GM23338 (cell line): ENCODE measurements around the gene SPIRE2. TPM values are rescaled to one million over a fixed set of nuclear protein-coding genes. Genes with fewer than 3 reads are reported as not detected.

Source experiments
- ATAC-seq: fragments of 200-7000 bp; cut with Tn5 transposase; 3 replicates; pipeline ENCODE4 v1.9.1; 2020
- DNase-seq: peaks from one replicate; pipeline ENCODE4 v3.0.0-alpha.2; 2015; ENCODE audit warnings: low spot score
- H2AFZ ChIP-seq: fragments of 200-600 bp; sonication (generic); 2 replicates; pipeline ENCODE4 v1.8.0; 2016; ENCODE audit warnings: antibody characterized with exemption, mild to moderate bottlenecking, moderate library complexity
- H3F3A ChIP-seq: fragments of 200-600 bp; sonication (generic); replicated peaks from 2 replicates; pipeline ENCODE4 v1.8.0; 2017; ENCODE audit warnings: antibody characterized with exemption, mixed run types, low read depth
- H3K27ac ChIP-seq: fragments of 200-600 bp; sonication (generic); 2 replicates; pipeline ENCODE4 v1.6.1; 2016; ENCODE audit warnings: low read depth
- H3K27me3 ChIP-seq: fragments of 200-600 bp; sonication (generic); 2 replicates; pipeline ENCODE4 v1.8.0; 2016; ENCODE audit warnings: mild to moderate bottlenecking, mixed run types, moderate library complexity; ENCODE audit not compliant: insufficient read depth
- H3K36me3 ChIP-seq: fragments of 200-600 bp; sonication (generic); 2 replicates; pipeline ENCODE4 v1.8.0; 2016; ENCODE audit warnings: mild to moderate bottlenecking; ENCODE audit not compliant: insufficient read depth
- H3K4me1 ChIP-seq: fragments of 200-600 bp; sonication (generic); 2 replicates; pipeline ENCODE4 v1.8.0; 2016; ENCODE audit warnings: mild to moderate bottlenecking, moderate library complexity; ENCODE audit not compliant: insufficient read depth
- H3K4me2 ChIP-seq: fragments of 200-600 bp; sonication (generic); 2 replicates; pipeline ENCODE4 v1.7.1; 2017; ENCODE audit warnings: mixed run types
- H3K4me3 ChIP-seq: fragments of 200-600 bp; sonication (generic); 2 replicates; pipeline ENCODE4 v1.6.1; 2016; ENCODE audit warnings: mixed run types
- H3K79me2 ChIP-seq: fragments of 200-600 bp; sonication (generic); replicated peaks from 2 replicates; pipeline ENCODE4 v1.8.0; 2017; ENCODE audit warnings: mild to moderate bottlenecking; ENCODE audit not compliant: insufficient read depth
- H3K9me2 ChIP-seq: fragments of 200-600 bp; sonication (generic); 2 replicates; pipeline ENCODE4 v1.8.0; 2017; ENCODE audit not compliant: insufficient read depth
- H4K20me1 ChIP-seq: fragments of 200-600 bp; sonication (generic); replicated peaks from 2 replicates; pipeline ENCODE4 v1.8.0; 2017; ENCODE audit warnings: mild to moderate bottlenecking; ENCODE audit not compliant: insufficient read depth
- H3K27ac Mint-ChIP-seq: 2 replicates; pipeline ENCODE4 v1.8.0; 2020; ENCODE audit warnings: inconsistent platforms, mild to moderate bottlenecking, moderate library complexity, mixed read lengths
- H3K27me3 Mint-ChIP-seq: 3 replicates; pipeline ENCODE4 v1.8.0; 2022; ENCODE audit warnings: low read depth, mild to moderate bottlenecking, moderate library complexity, mixed read lengths, inconsistent platforms; ENCODE audit not compliant: insufficient read depth, poor library complexity
- H3K36me3 Mint-ChIP-seq: 3 replicates; pipeline ENCODE4 v1.8.0; 2021; ENCODE audit warnings: low read depth, mild to moderate bottlenecking, inconsistent platforms, moderate library complexity, mixed read lengths
- H3K4me1 Mint-ChIP-seq: 3 replicates; pipeline ENCODE4 v1.8.0; 2020; ENCODE audit warnings: mild to moderate bottlenecking, inconsistent platforms, mixed read lengths
- H3K4me3 Mint-ChIP-seq: 3 replicates; pipeline ENCODE4 v1.8.0; 2021; ENCODE audit warnings: moderate library complexity, mild to moderate bottlenecking, inconsistent platforms, mixed read lengths
- H3K9me3 Mint-ChIP-seq: 3 replicates; pipeline ENCODE4 v1.8.0; 2020; ENCODE audit warnings: moderate library complexity, mild to moderate bottlenecking, inconsistent platforms, mixed read lengths
- EZH2 ChIP-seq: fragments of 200-600 bp; sonication (generic); IDR thresholded peaks from one replicate; pipeline ENCODE4 v1.8.0; 2017; ENCODE audit warnings: antibody characterized with exemption, mild to moderate bottlenecking, low read depth; ENCODE audit not compliant: unreplicated experiment
- EZH2phosphoT487 ChIP-seq: fragments of 200-600 bp; sonication (generic); IDR thresholded peaks from one replicate; pipeline ENCODE4 v1.8.1; 2018; ENCODE audit warnings: antibody characterized with exemption; ENCODE audit not compliant: unreplicated experiment
- JUNB ChIP-seq: IDR thresholded peaks from one replicate; pipeline ENCODE4 v1.6.1; 2016; ENCODE audit warnings: antibody characterized with exemption; ENCODE audit not compliant: unreplicated experiment
- POLR2AphosphoS5 ChIP-seq: IDR thresholded peaks from 2 replicates; pipeline ENCODE4 v1.6.1; 2016; ENCODE audit warnings: antibody characterized with exemption, low read depth
- STAT1 ChIP-seq: IDR thresholded peaks from one replicate; pipeline ENCODE4 v1.6.1; 2016; ENCODE audit warnings: antibody characterized with exemption; ENCODE audit not compliant: unreplicated experiment
- ZNF331 ChIP-seq: fragments of 250-450 bp; sonication (Bioruptor Pico); IDR thresholded peaks from 2 replicates; pipeline ENCODE4 v1.5.0; 2020; ENCODE audit warnings: low read depth, mild to moderate bottlenecking, moderate library complexity
- polyA plus RNA-seq: library from polyadenylated mRNA; unstranded; fragments of >200 nt; fragmentation: Nextera tagmentation; extraction: Ambion mirVana; gene quantifications from 2 replicates; pipeline ENCODE4 v1.2.1, GENCODE V29; 2016
- total RNA-seq: library from RNA; depleted of rRNA; stranded (reverse); fragments of >200 nt; shearing (Covaris generic); gene quantifications from 2 replicates; pipeline ENCODE4 v1.2.3, GENCODE V29; 2014
- TF ChIP-seq, protein P1 (sequence below): IDR thresholded peaks from one replicate; pipeline ENCODE4 v1.6.1; 2018; ENCODE audit warnings: antibody characterized with exemption; ENCODE audit not compliant: unreplicated experiment
- TF ChIP-seq, protein P2 (sequence below): fragments of 250-450 bp; sonication (Bioruptor Pico); IDR thresholded peaks from 2 replicates; pipeline ENCODE4 v1.5.0; 2020; ENCODE audit warnings: mild to moderate bottlenecking, moderate library complexity
- TF ChIP-seq, protein P3 (sequence below), 2 experiments: fragments of 200-600 bp in 1 of 2; sonication (generic) in 1 of 2; conservative IDR thresholded peaks; 2 replicates each; pipeline versions ENCODE4 v1.5.1 to v1.6.1; 2016 to 2017; ENCODE audit warnings: antibody characterized with exemption in 2 of 2, low read depth in 2 of 2, mild to moderate bottlenecking in 2 of 2, moderate library complexity in 1 of 2

The SPIRE2 gene
- total and polyA plus RNA-seq, 2 experiments from 2014 or later, result 5.0 to 15.2 TPM

DNA sequence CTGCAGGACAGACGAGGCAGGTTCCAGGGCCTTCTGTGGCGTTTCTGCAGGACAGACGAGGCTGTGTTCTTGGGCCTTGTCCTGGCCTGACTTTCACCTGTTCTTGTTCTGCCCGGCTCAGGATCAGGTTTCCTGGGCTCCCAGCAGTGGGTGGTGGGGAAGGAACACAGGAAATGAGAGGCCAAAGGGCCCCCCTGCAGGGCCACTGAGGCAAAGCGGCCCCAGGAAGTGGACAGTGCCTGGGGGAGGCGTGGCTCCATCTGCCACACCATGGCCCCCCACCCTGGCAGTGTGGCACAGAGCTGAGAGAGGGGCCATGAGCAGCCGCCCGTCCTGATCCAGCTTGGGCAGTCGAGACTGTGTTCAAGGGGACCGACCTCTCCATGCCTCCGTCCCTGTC, 20.7 kb downstream of the SPIRE2 start:
- Histone ChIP-seq H4K20me1 (no peaks in the 10 kb centered on the region), H3K79me2 (no peaks in the 10 kb centered on the region), H3K27ac (no peak overlapping the region), H3K4me1 (no peaks in the 10 kb centered on the region), H3K9me2 (no peaks in the 10 kb centered on the region), H3K4me3 (no peak overlapping the region), H3K36me3 (no peaks in the 10 kb centered on the region), H2AFZ (no peak overlapping the region), H3K27me3 (no peaks in the 10 kb centered on the region), H3F3A (no peaks in the 10 kb centered on the region), H3K4me2 (no peak overlapping the region)
- H3K4me1 Mint-ChIP-seq, result no peaks in the 10 kb centered on the region; the same call in 1 of the 3 replicates
- H3K27ac Mint-ChIP-seq, result no peak overlapping the region
- no peak overlapping the region for H3K4me3 Mint-ChIP-seq
- DNase-seq, result no peak
- H3K27me3 Mint-ChIP-seq, result peaks cover 3% of the 10 kb centered on the region
- peak; percentile 25; the same call in 2 of the 3 replicates for ATAC-seq
- H3K9me3 Mint-ChIP-seq, result no peaks in the 10 kb centered on the region
- H3K36me3 Mint-ChIP-seq, result peaks cover 4% of the 10 kb centered on the region; the same call in 1 of the 3 replicates
- TF ChIP-seq, protein P1, sequence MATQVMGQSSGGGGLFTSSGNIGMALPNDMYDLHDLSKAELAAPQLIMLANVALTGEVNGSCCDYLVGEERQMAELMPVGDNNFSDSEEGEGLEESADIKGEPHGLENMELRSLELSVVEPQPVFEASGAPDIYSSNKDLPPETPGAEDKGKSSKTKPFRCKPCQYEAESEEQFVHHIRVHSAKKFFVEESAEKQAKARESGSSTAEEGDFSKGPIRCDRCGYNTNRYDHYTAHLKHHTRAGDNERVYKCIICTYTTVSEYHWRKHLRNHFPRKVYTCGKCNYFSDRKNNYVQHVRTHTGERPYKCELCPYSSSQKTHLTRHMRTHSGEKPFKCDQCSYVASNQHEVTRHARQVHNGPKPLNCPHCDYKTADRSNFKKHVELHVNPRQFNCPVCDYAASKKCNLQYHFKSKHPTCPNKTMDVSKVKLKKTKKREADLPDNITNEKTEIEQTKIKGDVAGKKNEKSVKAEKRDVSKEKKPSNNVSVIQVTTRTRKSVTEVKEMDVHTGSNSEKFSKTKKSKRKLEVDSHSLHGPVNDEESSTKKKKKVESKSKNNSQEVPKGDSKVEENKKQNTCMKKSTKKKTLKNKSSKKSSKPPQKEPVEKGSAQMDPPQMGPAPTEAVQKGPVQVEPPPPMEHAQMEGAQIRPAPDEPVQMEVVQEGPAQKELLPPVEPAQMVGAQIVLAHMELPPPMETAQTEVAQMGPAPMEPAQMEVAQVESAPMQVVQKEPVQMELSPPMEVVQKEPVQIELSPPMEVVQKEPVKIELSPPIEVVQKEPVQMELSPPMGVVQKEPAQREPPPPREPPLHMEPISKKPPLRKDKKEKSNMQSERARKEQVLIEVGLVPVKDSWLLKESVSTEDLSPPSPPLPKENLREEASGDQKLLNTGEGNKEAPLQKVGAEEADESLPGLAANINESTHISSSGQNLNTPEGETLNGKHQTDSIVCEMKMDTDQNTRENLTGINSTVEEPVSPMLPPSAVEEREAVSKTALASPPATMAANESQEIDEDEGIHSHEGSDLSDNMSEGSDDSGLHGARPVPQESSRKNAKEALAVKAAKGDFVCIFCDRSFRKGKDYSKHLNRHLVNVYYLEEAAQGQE, result no peak
- no peak for TF ChIP-seq EZH2phosphoT487
- TF ChIP-seq, protein P2, sequence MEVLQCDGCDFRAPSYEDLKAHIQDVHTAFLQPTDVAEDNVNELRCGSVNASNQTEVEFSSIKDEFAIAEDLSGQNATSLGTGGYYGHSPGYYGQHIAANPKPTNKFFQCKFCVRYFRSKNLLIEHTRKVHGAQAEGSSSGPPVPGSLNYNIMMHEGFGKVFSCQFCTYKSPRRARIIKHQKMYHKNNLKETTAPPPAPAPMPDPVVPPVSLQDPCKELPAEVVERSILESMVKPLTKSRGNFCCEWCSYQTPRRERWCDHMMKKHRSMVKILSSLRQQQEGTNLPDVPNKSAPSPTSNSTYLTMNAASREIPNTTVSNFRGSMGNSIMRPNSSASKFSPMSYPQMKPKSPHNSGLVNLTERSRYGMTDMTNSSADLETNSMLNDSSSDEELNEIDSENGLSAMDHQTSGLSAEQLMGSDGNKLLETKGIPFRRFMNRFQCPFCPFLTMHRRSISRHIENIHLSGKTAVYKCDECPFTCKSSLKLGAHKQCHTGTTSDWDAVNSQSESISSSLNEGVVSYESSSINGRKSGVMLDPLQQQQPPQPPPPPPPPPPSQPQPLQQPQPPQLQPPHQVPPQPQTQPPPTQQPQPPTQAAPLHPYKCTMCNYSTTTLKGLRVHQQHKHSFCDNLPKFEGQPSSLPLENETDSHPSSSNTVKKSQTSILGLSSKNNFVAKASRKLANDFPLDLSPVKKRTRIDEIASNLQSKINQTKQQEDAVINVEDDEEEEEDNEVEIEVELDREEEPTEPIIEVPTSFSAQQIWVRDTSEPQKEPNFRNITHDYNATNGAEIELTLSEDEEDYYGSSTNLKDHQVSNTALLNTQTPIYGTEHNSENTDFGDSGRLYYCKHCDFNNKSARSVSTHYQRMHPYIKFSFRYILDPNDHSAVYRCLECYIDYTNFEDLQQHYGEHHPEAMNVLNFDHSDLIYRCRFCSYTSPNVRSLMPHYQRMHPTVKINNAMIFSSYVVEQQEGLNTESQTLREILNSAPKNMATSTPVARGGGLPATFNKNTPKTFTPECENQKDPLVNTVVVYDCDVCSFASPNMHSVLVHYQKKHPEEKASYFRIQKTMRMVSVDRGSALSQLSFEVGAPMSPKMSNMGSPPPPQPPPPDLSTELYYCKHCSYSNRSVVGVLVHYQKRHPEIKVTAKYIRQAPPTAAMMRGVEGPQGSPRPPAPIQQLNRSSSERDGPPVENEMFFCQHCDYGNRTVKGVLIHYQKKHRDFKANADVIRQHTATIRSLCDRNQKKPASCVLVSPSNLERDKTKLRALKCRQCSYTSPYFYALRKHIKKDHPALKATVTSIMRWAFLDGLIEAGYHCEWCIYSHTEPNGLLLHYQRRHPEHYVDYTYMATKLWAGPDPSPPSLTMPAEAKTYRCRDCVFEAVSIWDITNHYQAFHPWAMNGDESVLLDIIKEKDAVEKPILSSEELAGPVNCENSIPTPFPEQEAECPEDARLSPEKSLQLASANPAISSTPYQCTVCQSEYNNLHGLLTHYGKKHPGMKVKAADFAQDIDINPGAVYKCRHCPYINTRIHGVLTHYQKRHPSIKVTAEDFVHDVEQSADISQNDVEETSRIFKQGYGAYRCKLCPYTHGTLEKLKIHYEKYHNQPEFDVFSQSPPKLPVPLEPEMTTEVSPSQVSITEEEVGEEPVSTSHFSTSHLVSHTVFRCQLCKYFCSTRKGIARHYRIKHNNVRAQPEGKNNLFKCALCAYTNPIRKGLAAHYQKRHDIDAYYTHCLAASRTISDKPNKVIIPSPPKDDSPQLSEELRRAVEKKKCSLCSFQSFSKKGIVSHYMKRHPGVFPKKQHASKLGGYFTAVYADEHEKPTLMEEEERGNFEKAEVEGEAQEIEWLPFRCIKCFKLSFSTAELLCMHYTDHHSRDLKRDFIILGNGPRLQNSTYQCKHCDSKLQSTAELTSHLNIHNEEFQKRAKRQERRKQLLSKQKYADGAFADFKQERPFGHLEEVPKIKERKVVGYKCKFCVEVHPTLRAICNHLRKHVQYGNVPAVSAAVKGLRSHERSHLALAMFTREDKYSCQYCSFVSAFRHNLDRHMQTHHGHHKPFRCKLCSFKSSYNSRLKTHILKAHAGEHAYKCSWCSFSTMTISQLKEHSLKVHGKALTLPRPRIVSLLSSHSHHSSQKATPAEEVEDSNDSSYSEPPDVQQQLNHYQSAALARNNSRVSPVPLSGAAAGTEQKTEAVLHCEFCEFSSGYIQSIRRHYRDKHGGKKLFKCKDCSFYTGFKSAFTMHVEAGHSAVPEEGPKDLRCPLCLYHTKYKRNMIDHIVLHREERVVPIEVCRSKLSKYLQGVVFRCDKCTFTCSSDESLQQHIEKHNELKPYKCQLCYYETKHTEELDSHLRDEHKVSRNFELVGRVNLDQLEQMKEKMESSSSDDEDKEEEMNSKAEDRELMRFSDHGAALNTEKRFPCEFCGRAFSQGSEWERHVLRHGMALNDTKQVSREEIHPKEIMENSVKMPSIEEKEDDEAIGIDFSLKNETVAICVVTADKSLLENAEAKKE (CRISPR knock-in tag), result no peak
- TF ChIP-seq, protein P3, sequence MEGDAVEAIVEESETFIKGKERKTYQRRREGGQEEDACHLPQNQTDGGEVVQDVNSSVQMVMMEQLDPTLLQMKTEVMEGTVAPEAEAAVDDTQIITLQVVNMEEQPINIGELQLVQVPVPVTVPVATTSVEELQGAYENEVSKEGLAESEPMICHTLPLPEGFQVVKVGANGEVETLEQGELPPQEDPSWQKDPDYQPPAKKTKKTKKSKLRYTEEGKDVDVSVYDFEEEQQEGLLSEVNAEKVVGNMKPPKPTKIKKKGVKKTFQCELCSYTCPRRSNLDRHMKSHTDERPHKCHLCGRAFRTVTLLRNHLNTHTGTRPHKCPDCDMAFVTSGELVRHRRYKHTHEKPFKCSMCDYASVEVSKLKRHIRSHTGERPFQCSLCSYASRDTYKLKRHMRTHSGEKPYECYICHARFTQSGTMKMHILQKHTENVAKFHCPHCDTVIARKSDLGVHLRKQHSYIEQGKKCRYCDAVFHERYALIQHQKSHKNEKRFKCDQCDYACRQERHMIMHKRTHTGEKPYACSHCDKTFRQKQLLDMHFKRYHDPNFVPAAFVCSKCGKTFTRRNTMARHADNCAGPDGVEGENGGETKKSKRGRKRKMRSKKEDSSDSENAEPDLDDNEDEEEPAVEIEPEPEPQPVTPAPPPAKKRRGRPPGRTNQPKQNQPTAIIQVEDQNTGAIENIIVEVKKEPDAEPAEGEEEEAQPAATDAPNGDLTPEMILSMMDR (conservative IDR thresholded peaks at IDR 0.05; ENCODE audit: low read depth in 2 of 2), result no peak
- no peak for TF ChIP-seq ZNF331 (CRISPR knock-in tag)
- TF ChIP-seq POLR2AphosphoS5, result no peak
- no peak for TF ChIP-seq EZH2
- TF ChIP-seq STAT1, result no peak
- TF ChIP-seq JUNB, result no peak
